Upper lobe of left lung (tissue), 4 donors: ENCODE results near the gene CCIN.

Experiments used
- CTCF ChIP-seq, 6 experiments: fragments of 450-650 bp in 4 of 6; fragments of 200-600 bp in 2 of 6; sonication (generic) in 2 of 6; IDR thresholded peaks; one replicate each; pipeline ENCODE4 v1.5.1; 2016 to 2019; ENCODE audit warnings: antibody characterized with exemption in 6 of 6
- EP300 ChIP-seq, 4 donors: sonication (generic); formaldehyde crosslinking; IDR thresholded peaks; one replicate each; pipeline ENCODE4 v1.5.1; 2017; ENCODE audit warnings: antibody characterized with exemption in 4 of 4, control low read depth in 2 of 4
- POLR2A ChIP-seq, 4 donors: fragments of 450-650 bp; IDR thresholded peaks; one replicate each; pipeline ENCODE4 v1.5.1; 2016 to 2017; ENCODE audit warnings: antibody characterized with exemption in 4 of 4, mild to moderate bottlenecking in 2 of 4
- POLR2AphosphoS5 ChIP-seq, 2 donors: sonication (generic); formaldehyde crosslinking; IDR thresholded peaks; one replicate each; pipeline ENCODE4 v1.5.1; 2017; ENCODE audit warnings: antibody characterized with exemption in 2 of 2

- TF ChIP-seq CTCF (IDR thresholded peaks at IDR 0.05) = no peak
- no peak for TF ChIP-seq POLR2AphosphoS5 (IDR thresholded peaks at IDR 0.05)
- no peak for TF ChIP-seq POLR2A (IDR thresholded peaks at IDR 0.05)
- no peak for TF ChIP-seq EP300 (IDR thresholded peaks at IDR 0.05)
These were observed 5.1 kb downstream of the CCIN start for GRCh38 chr9:36174271-36174670.
